ENCODE measurements around the gene MCF2L2. TPM values are rescaled to one million over a fixed set of nuclear protein-coding genes. Genes with fewer than 3 reads are reported as not detected.

MCF2L2 gene
- total and polyA plus RNA-seq, 9 of the 15 experiments (the other 6 are each of a cell fraction or from before 2014, with no cell fraction given): 0.56 to 4.2 (median 3.0) TPM

GRCh38 chr3:183148056-183148455 lies 280.4 kb downstream of the MCF2L2 start (continued):
- TF ChIP-seq ZBTB26 (CRISPR knock-in tag; IDR thresholded peaks at IDR 0.05) (no peak), EWSR1 (IDR thresholded peaks at IDR 0.05; ENCODE audit: borderline replicate concordance, low read depth, partially characterized antibody) (no peak), ZBTB9 (CRISPR knock-in tag; IDR thresholded peaks at IDR 0.05) (no peak), ID3 (CRISPR knock-in tag; IDR thresholded peaks at IDR 0.05) (no peak), ID3 (tag; IDR thresholded peaks at IDR 0.05) (no peak)

DNA sequence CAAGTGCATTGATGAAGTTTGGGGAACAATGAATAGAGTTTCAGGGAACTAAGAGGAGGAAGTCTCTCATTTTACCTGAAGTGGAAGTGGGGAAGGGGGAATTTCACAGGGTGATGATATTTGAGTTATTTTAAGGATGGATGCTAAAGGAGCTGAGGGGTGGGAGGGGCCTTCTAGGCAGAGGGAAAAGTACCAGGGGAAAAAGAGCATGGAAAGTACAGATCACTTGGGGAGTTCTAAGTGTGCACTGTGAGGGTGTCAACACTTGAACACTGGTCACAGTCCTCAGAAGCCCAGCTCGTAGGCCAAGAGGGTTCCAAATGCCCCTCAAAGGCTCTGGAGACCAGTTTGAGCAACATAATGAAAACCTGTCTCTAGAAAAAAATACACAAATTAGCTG lies 284.1 kb downstream of the MCF2L2 start:
- Histone ChIP-seq H3K4me1 (replicated peaks in 1 of 2; ENCODE audit: control insufficient read depth in 2 of 2, insufficient read depth in 2 of 2, low read length in 2 of 2) (no peaks in the 10 kb centered on the region), H3K9me1 (ENCODE audit: control insufficient read depth, insufficient read depth, low read length) (no peaks in the 10 kb centered on the region), H3K4me2 (ENCODE audit: insufficient read depth, low read length) (no peak overlapping the region), H4K20me1 (replicated peaks; ENCODE audit: control insufficient read depth, insufficient read depth, low read length) (no peaks in the 10 kb centered on the region), H3K9me3 (replicated peaks; ENCODE audit: control insufficient read depth, insufficient read depth, low read depth, low read length) (no peaks in the 10 kb centered on the region), H3K27ac (ENCODE audit: extremely low read depth, low read depth, low read length) (no peak overlapping the region), H3K36me3 (ENCODE audit: control insufficient read depth, insufficient read depth, low read length) (no peaks in the 10 kb centered on the region), H3K4me3 (no peak overlapping the region), H3K27me3 (ENCODE audit: control insufficient read depth in 2 of 2, insufficient read depth in 2 of 2, low read length in 2 of 2) (peaks cover 12 to 23% of the 10 kb centered on the region in 2 experiments; a peak in 3 of 5 replicates), H3K9ac (ENCODE audit: insufficient read depth in 1 of 2, low read depth in 2 of 2, low read length in 2 of 2) (no peak overlapping the region), H2AFZ (ENCODE audit: low read depth, low read length) (no peak overlapping the region), H3K79me2 (ENCODE audit: control insufficient read depth, insufficient read depth, low read length) (no peaks in the 10 kb centered on the region)
- WGBS (ENCODE audit: insufficient coverage, low coverage, missing lambda C conversion rate): 0% methylated on average over 1 of the region's 1 CpG
- CTCF ChIA-PET (ENCODE audit: low intra/inter-chr PET ratio): no interaction called here
- DNase-seq (ENCODE audit: extremely low read depth in 1 of 4, low spot score in 3 of 4): no peak
- no peak for FAIRE-seq
- no TSS peak for BruUV-seq (replicated peaks)
- POLR2A ChIA-PET: interaction anchor here (0.9 kb wide), 1 partner anchor 9 kb away, joined by 5 read pairs; no protein-coding TSS in a partner anchor
- in situ Hi-C loops (cut with MboI): loop anchor here (25.0 kb wide), 1 partner anchor 618 kb away; no protein-coding TSS in a partner anchor
- no peak for ATAC-seq
- intact Hi-C loops (cut with micrococcal nuclease): no loop called here
- TF ChIP-seq KLF1 (tag; IDR thresholded peaks at IDR 0.05): no peak
- TF ChIP-seq MED1 (CRISPR knock-in tag; IDR thresholded peaks at IDR 0.05; ENCODE audit: borderline replicate concordance): no peak
- no peak for TF ChIP-seq MBD1 (CRISPR knock-in tag; IDR thresholded peaks at IDR 0.05)
- no peak for TF ChIP-seq ATF1 (CRISPR knock-in tag; IDR thresholded peaks at IDR 0.05)
- TF ChIP-seq ATF1 (tag; IDR thresholded peaks at IDR 0.05): no peak
- no peak for TF ChIP-seq CREB1 (IDR thresholded peaks at IDR 0.05)
- no peak for TF ChIP-seq CREB1 (CRISPR knock-in tag; IDR thresholded peaks at IDR 0.05)
- TF ChIP-seq, protein P1, sequence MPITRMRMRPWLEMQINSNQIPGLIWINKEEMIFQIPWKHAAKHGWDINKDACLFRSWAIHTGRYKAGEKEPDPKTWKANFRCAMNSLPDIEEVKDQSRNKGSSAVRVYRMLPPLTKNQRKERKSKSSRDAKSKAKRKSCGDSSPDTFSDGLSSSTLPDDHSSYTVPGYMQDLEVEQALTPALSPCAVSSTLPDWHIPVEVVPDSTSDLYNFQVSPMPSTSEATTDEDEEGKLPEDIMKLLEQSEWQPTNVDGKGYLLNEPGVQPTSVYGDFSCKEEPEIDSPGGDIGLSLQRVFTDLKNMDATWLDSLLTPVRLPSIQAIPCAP (CRISPR knock-in tag; IDR thresholded peaks at IDR 0.05; ENCODE audit: borderline replicate concordance): no peak
- no peak for TF ChIP-seq NBN (IDR thresholded peaks at IDR 0.05; ENCODE audit: low read depth)
- TF ChIP-seq ZNF3 (CRISPR knock-in tag; IDR thresholded peaks at IDR 0.05): no peak
- no peak for TF ChIP-seq RCOR1 (IDR thresholded peaks at IDR 0.05; ENCODE audit: borderline replicate concordance in 1 of 2, low read depth in 2 of 2, low read length in 2 of 2)
